Epithelial cell of esophagus (primary cell): ENCODE measurements around the gene PSEN1.

ENCODE experiments used
- DNase-seq: peaks from one replicate; pipeline ENCODE4 v3.0.0; 2010; ENCODE audit warnings: low read depth
- H3K4me3 ChIP-seq: 2 replicates; pipeline ENCODE4 v1.5.1; 2011; ENCODE audit warnings: mild to moderate bottlenecking, low read length, control low read depth
- CTCF ChIP-seq: IDR thresholded peaks from 2 replicates; pipeline ENCODE4 v1.5.1; 2011; ENCODE audit warnings: low read depth, mild to moderate bottlenecking, low read length, control low read depth, inconsistent platforms; ENCODE audit not compliant: insufficient read depth; ENCODE audit errors: missing control alignments

PSEN1 gene

DNA sequence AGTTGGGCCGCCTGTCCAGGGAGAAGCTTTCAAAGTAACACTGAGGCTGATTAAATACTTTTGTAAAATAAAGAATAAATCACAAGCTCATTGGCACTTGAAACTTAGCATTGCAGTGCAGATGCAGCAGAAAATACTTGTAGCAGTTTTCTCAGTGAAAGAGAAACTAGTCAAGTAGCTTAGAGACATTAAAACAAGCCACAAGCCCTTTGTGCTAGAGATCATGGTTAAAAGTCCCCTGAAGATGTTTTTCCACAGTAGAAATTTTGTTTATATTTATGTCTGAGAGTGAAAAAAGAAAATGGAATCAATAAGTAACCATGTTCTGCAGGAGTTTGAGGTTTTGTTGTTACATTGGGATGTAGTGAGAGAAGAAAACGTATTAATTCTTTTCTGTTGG, 5.9 kb downstream of the PSEN1 start:
- DNase-seq, result no peak
- no peak overlapping the region for H3K4me3 ChIP-seq
- TF ChIP-seq CTCF, result no peak

- DNase-seq, result no peak
- no peak overlapping the region for H3K4me3 ChIP-seq
- TF ChIP-seq CTCF, result no peak
These were observed 6.7 kb downstream of the PSEN1 start for GRCh38 chr14:73143003-73143402.

DNA sequence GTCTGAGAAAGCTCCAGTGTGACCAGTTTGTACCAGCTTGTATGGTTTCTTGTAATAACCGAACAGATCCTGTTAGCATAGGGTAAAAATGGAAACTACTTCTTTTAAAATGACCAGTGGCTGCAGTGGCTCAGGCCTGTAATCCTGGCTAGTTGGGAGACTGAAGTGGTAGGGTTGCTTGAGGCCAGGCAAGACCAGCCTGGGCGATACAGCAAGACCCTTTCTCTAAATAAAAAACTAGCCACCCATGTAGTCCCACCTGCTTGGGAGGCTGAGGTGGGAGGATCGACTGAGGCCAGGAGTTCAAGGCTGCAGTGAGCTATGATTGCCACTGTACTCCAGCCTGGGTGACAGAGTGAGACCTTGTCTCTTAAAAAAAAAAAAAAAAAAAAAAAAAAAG, 7.3 kb downstream of the PSEN1 start:
- no peak for DNase-seq
- no peak for TF ChIP-seq CTCF
- no peak overlapping the region for H3K4me3 ChIP-seq

DNA sequence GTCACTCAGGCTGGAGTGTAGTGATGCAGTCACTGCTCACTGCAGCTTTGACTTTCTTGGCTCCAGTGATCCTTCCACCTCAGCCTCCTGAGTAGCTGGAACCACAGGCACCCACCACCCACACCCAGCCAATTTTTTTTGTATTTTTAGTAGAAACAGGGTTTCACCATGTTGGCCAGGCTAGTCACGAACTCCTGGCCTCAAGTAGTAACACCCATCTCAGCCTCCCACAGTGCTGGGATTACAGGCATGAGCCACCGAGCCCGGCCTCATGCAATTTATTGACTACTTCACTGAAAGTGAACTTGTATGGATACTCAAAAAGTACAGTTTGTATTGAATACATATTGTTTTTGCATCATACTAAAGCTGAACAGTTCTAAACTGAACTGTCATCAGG, 9.1 kb downstream of the PSEN1 start:
- DNase-seq, result no peak
- H3K4me3 ChIP-seq, result no peak overlapping the region
- TF ChIP-seq CTCF, result no peak

- TF ChIP-seq CTCF, result no peak
- H3K4me3 ChIP-seq, result no peak overlapping the region
- no peak for DNase-seq
These were observed 9.8 kb downstream of the PSEN1 start for GRCh38 chr14:73146111-73146510.

- TF ChIP-seq CTCF, result no peak
- DNase-seq, result no peak
These were observed 13.4 kb downstream of the PSEN1 start for GRCh38 chr14:73149753-73150152.

DNA sequence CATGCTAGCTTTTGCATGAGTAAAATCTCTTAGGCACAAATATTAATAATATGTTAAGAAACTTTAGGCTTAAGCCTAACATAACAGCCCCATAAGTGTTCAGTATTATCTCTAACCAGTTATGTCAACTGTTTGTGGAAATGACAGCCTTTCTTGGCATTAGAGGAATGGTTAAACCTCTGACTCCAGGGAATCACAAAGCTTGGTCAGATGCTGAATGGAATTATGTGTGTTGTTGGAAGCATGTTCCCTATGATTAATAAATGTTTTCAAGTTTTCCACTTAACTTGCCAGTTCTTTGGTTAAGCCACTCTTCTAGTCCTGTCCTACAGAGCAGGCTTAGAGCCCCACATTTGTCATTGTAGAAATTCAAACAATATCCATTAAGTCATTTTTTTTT, 17.0 kb downstream of the PSEN1 start:
- TF ChIP-seq CTCF, result no peak
- no peak for DNase-seq
- H3K4me3 ChIP-seq, result no peak overlapping the region

More at GRCh38 chr14:73149753-73150152, 13.4 kb downstream of the PSEN1 start:
- H3K4me3 ChIP-seq, result no peak overlapping the region
